ENCODE data around the gene B3GNT7.
"Not testable (repeated sequence)": the region's sequence is repeated elsewhere in the genome, so short reads cannot be mapped to it uniquely, and the experiment has no call there.

The B3GNT7 gene

GRCh38 chr2:231370429-231370748 lies 25.1 kb upstream of the B3GNT7 start:
- no peaks in the 10 kb centered on the region for H3K27me3 ChIP-seq (ENCODE audit: control insufficient read depth, insufficient read depth, low read length)
- peaks cover 10% of the 10 kb centered on the region for H3K4me1 ChIP-seq (ENCODE audit: control insufficient read depth, insufficient read depth, low read length)
- H3K36me3 ChIP-seq (ENCODE audit: control insufficient read depth, insufficient read depth, low read length): no peaks in the 10 kb centered on the region
- no peak overlapping the region for H3K4me3 ChIP-seq (ENCODE audit: low read depth, low read length)
- no peaks in the 10 kb centered on the region for H3K9me3 ChIP-seq (ENCODE audit: control insufficient read depth, insufficient read depth, low read length)
- H3K9ac ChIP-seq (ENCODE audit: low read depth, low read length): peak overlapping the region; percentile 70

DNA sequence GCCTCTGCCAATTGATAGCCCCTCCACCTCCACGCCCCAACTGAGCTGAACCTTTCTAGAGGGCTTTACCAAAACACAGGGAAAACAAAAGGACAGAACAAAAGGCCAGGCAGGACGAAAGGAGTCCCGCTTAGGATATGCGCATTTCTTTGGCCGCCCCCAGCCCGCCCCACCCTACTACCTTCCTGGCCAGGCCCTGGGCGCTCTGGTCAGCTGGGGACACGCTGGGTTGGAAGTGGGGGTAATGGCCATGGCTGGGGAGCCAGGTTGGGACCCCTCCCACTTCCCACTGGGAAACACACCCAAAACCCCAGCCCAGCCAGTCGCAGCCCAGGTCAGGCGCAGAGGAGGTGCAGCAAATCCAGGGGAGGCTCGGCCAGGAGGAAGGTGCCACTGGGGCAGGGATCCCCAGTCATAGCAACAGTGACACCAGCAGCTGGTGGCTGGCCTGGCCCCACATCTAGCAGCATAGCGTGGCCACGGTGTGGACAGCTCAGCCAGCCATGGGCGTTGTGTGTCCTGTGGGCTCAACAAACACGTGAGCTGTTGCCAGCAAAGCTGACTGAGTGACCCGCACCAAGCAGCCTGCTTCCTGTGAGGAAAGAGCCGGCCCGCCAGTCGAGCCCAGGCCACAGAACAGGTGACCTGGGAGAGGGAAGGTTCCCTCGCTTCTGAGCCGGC lies 24.6 kb upstream of the B3GNT7 start:
- H3K36me3 ChIP-seq (ENCODE audit: control insufficient read depth, insufficient read depth, low read length): no peaks in the 10 kb centered on the region
- no peak overlapping the region for H3K4me3 ChIP-seq (ENCODE audit: low read depth, low read length)
- peak overlapping the region; percentile 3 for H3K9ac ChIP-seq (ENCODE audit: low read depth, low read length)
- no peaks in the 10 kb centered on the region for H3K27me3 ChIP-seq (ENCODE audit: control insufficient read depth, insufficient read depth, low read length)
- no peaks in the 10 kb centered on the region for H3K9me3 ChIP-seq (ENCODE audit: control insufficient read depth, insufficient read depth, low read length)
- H3K4me1 ChIP-seq (ENCODE audit: control insufficient read depth, insufficient read depth, low read length): peaks cover 13% of the 10 kb centered on the region

DNA sequence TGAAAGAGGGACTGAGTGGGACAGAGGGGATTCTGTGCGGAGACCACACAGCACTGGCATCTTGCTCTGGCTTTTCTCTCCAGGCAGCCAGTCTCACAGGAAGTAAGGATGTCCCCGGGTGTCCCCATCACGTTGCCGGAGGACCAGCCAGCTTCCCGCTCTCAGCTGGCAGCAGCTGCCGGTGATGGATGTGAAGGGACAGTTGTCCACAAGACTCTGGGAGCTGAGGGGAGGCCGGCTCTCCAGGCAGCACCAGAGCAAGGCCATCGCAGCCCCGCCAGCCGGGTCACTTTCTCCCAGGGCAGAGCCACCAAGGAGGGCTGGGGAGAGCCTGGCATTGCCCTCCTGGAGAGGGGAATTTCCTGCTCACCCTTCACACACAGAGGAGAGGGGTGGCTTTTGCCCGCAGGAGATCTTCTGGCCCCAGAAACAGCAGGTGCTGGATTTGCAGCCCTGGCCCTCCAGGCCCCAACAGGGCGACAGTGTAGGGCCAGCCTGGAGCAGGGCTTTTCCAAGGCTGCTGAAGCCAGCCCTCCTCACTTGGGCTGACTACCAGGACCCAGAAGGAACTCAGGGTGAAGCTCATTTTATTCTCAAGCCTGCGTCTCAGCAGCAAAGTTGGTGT lies 24.0 kb upstream of the B3GNT7 start:
- Histone ChIP-seq H3K4me3 (ENCODE audit: low read depth, low read length) (no peak overlapping the region), H3K9me3 (ENCODE audit: control insufficient read depth, insufficient read depth, low read length) (no peaks in the 10 kb centered on the region), H3K9ac (ENCODE audit: low read depth, low read length) (peak overlapping the region; percentile 3), H3K27me3 (ENCODE audit: control insufficient read depth, insufficient read depth, low read length) (no peaks in the 10 kb centered on the region), H3K36me3 (ENCODE audit: control insufficient read depth, insufficient read depth, low read length) (no peaks in the 10 kb centered on the region), H3K4me1 (ENCODE audit: control insufficient read depth, insufficient read depth, low read length) (peaks cover 15% of the 10 kb centered on the region)

DNA sequence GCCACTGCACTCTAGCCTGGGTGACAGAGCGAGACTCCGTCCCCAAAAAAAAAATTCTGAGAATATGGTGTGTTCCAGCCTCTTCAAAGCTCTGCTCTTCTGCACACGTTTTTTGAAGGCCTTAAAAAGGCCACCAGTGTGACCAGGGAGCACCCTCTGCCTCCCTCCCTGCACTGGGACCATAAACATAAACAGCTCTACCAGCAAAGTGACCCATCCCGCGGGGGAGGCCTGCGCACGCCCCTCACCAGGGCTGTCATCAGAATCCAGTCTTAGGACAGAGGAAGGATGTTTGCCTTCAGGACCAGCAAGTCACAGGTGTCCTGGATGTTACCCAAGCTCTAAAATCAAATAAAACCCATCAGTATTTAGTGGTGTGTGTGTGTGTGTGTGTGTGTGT lies 23.2 kb upstream of the B3GNT7 start:
- H3K4me1 ChIP-seq (ENCODE audit: control insufficient read depth, insufficient read depth, low read length): peaks cover 18% of the 10 kb centered on the region
- no peaks in the 10 kb centered on the region for H3K9me3 ChIP-seq (ENCODE audit: control insufficient read depth, insufficient read depth, low read length)
- H3K9ac ChIP-seq (ENCODE audit: low read depth, low read length): no peak overlapping the region
- H3K27me3 ChIP-seq (ENCODE audit: control insufficient read depth, insufficient read depth, low read length): no peaks in the 10 kb centered on the region
- no peaks in the 10 kb centered on the region for H3K36me3 ChIP-seq (ENCODE audit: control insufficient read depth, insufficient read depth, low read length)
- no peak overlapping the region for H3K4me3 ChIP-seq (ENCODE audit: low read depth, low read length)

DNA sequence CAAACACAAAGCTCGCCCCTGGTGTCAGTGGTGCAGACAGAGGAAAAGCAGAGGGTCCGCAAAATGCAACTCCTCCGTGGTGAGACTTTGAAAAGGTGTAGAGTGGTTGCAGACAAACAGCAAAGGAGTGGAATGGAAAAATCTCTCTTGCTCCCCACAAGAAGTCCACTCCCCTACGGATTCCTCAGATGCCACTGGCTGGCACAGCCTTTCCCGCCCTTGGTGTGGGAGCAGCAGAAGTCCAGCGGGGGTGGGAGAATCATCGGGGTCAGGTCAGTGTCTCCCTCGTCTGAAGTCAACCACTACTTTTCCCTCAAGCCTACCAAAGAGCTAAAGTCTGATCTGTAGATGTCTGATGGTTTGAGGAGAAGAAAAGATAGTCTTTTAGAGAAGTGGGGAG lies 22.3 kb upstream of the B3GNT7 start:
- Histone ChIP-seq H3K4me1 (ENCODE audit: control insufficient read depth, insufficient read depth, low read length) (peaks cover 20% of the 10 kb centered on the region), H3K4me3 (ENCODE audit: low read depth, low read length) (no peak overlapping the region), H3K9ac (ENCODE audit: low read depth, low read length) (no peak overlapping the region), H3K9me3 (ENCODE audit: control insufficient read depth, insufficient read depth, low read length) (no peaks in the 10 kb centered on the region), H3K36me3 (ENCODE audit: control insufficient read depth, insufficient read depth, low read length) (no peaks in the 10 kb centered on the region), H3K27me3 (ENCODE audit: control insufficient read depth, insufficient read depth, low read length) (no peaks in the 10 kb centered on the region)

GRCh38 chr2:231373786-231374349 lies 21.6 kb upstream of the B3GNT7 start:
- Histone ChIP-seq H3K9me3 (ENCODE audit: control insufficient read depth, insufficient read depth, low read length) (no peaks in the 10 kb centered on the region), H3K9ac (ENCODE audit: low read depth, low read length) (no peak overlapping the region), H3K36me3 (ENCODE audit: control insufficient read depth, insufficient read depth, low read length) (no peaks in the 10 kb centered on the region), H3K4me1 (ENCODE audit: control insufficient read depth, insufficient read depth, low read length) (peaks cover 20% of the 10 kb centered on the region), H3K4me3 (ENCODE audit: low read depth, low read length) (no peak overlapping the region), H3K27me3 (ENCODE audit: control insufficient read depth, insufficient read depth, low read length) (no peaks in the 10 kb centered on the region)

- H3K4me3 ChIP-seq (ENCODE audit: low read depth, low read length): no peak overlapping the region
- H3K27me3 ChIP-seq (ENCODE audit: control insufficient read depth, insufficient read depth, low read length): no peaks in the 10 kb centered on the region
- no peaks in the 10 kb centered on the region for H3K9me3 ChIP-seq (ENCODE audit: control insufficient read depth, insufficient read depth, low read length)
- peaks cover under 1% of the 10 kb centered on the region for H3K36me3 ChIP-seq (ENCODE audit: control insufficient read depth, insufficient read depth, low read length)
- peaks cover 20% of the 10 kb centered on the region for H3K4me1 ChIP-seq (ENCODE audit: control insufficient read depth, insufficient read depth, low read length)
- no peak overlapping the region for H3K9ac ChIP-seq (ENCODE audit: low read depth, low read length)
These were observed 20.7 kb upstream of the B3GNT7 start for GRCh38 chr2:231374771-231375170.

- H3K4me1 ChIP-seq (ENCODE audit: control insufficient read depth, insufficient read depth, low read length): peaks cover 13% of the 10 kb centered on the region
- H3K4me3 ChIP-seq (ENCODE audit: low read depth, low read length); H3K9ac ChIP-seq (ENCODE audit: low read depth, low read length); H3K27me3 ChIP-seq (ENCODE audit: control insufficient read depth, insufficient read depth, low read length); H3K9me3 ChIP-seq (ENCODE audit: control insufficient read depth, insufficient read depth, low read length); H3K36me3 ChIP-seq (ENCODE audit: control insufficient read depth, insufficient read depth, low read length): not testable (repeated sequence)
These were observed 19.4 kb upstream of the B3GNT7 start for GRCh38 chr2:231375994-231376615.

DNA sequence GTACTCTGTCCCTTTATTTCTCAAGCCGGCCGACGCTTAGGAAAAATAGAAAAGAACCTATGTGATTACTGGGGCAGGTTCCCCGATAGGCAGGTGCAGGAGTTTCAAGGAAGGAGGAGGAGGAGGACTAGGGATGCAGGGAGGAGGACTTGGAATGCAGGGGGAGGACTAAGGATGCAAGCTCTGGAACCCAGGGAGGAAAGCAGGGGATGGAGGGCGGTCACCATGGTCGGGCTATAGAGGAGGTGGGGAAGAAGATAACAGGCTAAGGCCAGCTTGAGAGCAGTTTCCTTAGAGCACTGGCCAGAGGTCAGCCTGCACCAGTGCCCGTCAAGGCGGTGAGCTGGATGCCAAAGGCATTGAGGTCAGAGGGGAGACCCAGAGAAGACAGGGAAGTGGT lies 18.7 kb upstream of the B3GNT7 start:
- Histone ChIP-seq H3K4me3 (ENCODE audit: low read depth, low read length) (no peak overlapping the region), H3K9ac (ENCODE audit: low read depth, low read length) (peak overlapping the region; percentile 4), H3K4me1 (ENCODE audit: control insufficient read depth, insufficient read depth, low read length) (peaks cover 13% of the 10 kb centered on the region), H3K27me3 (ENCODE audit: control insufficient read depth, insufficient read depth, low read length) (no peaks in the 10 kb centered on the region), H3K9me3 (ENCODE audit: control insufficient read depth, insufficient read depth, low read length) (no peaks in the 10 kb centered on the region), H3K36me3 (ENCODE audit: control insufficient read depth, insufficient read depth, low read length) (peaks cover 2% of the 10 kb centered on the region)

- Histone ChIP-seq H3K4me1 (ENCODE audit: control insufficient read depth, insufficient read depth, low read length) (peaks cover 13% of the 10 kb centered on the region), H3K9me3 (ENCODE audit: control insufficient read depth, insufficient read depth, low read length) (no peaks in the 10 kb centered on the region), H3K27me3 (ENCODE audit: control insufficient read depth, insufficient read depth, low read length) (no peaks in the 10 kb centered on the region), H3K4me3 (ENCODE audit: low read depth, low read length) (no peak overlapping the region), H3K36me3 (ENCODE audit: control insufficient read depth, insufficient read depth, low read length) (peaks cover 2% of the 10 kb centered on the region), H3K9ac (ENCODE audit: low read depth, low read length) (no peak overlapping the region)
These were observed 17.3 kb upstream of the B3GNT7 start for GRCh38 chr2:231378026-231378722.

DNA sequence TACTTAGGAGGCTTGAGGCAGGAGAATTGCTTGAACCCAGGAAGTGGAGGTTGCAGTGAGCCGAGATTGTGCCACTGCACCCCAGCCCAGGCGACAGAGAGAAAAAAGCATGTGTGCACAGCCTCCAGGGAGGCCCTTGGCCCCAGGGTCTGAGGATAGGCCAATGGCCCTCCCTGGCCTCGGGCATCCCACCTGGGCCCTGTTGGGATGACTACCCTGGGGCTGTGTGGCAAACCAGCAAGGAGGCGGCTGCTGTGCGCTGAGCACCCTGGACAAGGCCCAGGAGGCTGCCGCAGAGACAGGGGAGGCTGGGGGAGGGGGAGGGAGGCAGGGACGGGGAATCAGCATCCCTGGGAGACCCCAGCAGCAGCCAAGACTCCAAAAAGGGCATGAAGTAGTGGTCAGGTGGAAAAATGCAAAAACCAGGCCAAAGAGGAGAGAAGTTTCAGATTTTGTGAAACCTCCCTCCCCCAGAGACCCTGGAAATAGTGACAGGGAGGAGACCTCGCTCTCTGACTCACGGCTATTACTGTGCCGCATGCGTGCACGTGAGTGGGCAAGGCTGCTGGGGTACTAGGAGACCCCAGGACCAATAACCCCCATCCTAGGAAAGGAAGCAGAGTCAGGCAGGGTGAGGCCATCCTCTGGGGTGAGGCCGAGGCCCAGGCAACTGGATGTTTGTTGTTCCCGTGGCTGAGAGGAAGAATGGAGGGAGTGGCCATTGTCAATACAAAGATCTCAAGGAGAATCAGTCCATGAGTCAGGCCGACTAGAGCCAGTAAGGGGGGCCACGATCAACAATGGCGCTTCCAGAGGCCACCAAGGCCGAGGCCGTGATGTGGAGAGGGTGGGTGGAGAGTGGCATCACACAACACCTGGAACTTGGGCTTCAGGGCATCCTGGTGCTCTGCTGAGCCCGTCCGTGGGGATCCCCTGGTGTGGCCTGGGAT lies 16.0 kb upstream of the B3GNT7 start:
- peaks cover 13% of the 10 kb centered on the region for H3K4me1 ChIP-seq (ENCODE audit: control insufficient read depth, insufficient read depth, low read length)
- no peaks in the 10 kb centered on the region for H3K9me3 ChIP-seq (ENCODE audit: control insufficient read depth, insufficient read depth, low read length)
- H3K9ac ChIP-seq (ENCODE audit: low read depth, low read length): no peak overlapping the region
- H3K4me3 ChIP-seq (ENCODE audit: low read depth, low read length): no peak overlapping the region
- H3K36me3 ChIP-seq (ENCODE audit: control insufficient read depth, insufficient read depth, low read length): peaks cover 2% of the 10 kb centered on the region
- H3K27me3 ChIP-seq (ENCODE audit: control insufficient read depth, insufficient read depth, low read length): no peaks in the 10 kb centered on the region
